Stimulated activated CD8-positive, alpha-beta memory T cell treated with anti-CD3 and anti-CD28 coated beads, Interleukin-12 subunit alpha, Interleukin-12 subunit beta, amount 100 ng/mL, for 4 hours (primary cell): ENCODE results near the gene PPP4C.

Source experiments
- DNase-seq: peaks from one replicate; pipeline ENCODE4 v3.0.0-alpha.2; 2020; ENCODE audit warnings: low read depth

PPP4C gene

GRCh38 chr16:30054959-30055553, 20.7 kb upstream of the PPP4C start:
- DNase-seq = no peak

GRCh38 chr16:30060346-30060745, 15.4 kb upstream of the PPP4C start:
- no peak for DNase-seq

- DNase-seq = no peak
Observed at GRCh38 chr16:30060836-30061554, 14.8 kb upstream of the PPP4C start.

GRCh38 chr16:30063278-30063892, 12.4 kb upstream of the PPP4C start:
- DNase-seq = no peak

- peak; percentile 52 for DNase-seq
Observed at GRCh38 chr16:30063893-30064728, 11.7 kb upstream of the PPP4C start.

GRCh38 chr16:30064729-30065101, 11.1 kb upstream of the PPP4C start:
- no peak for DNase-seq

- DNase-seq = peak; percentile 92
Observed at GRCh38 chr16:30065102-30065942, 10.5 kb upstream of the PPP4C start, which contains the start of gene ALDOA. ALDOA (plus strand) TSS chr16:30065760; CDS start chr16:30066898, 1,138 bp downstream.

- peak; percentile 32 for DNase-seq
Observed at GRCh38 chr16:30065943-30066760, 9.6 kb upstream of the PPP4C start.

- DNase-seq = no peak
Observed at GRCh38 chr16:30066761-30067583, 8.8 kb upstream of the PPP4C start.

- DNase-seq = no peak
Observed at GRCh38 chr16:30067584-30067916, 8.2 kb upstream of the PPP4C start.

GRCh38 chr16:30068333-30068732, 7.5 kb upstream of the PPP4C start:
- no peak for DNase-seq

- no peak for DNase-seq
Observed at GRCh38 chr16:30068750-30069610, 6.8 kb upstream of the PPP4C start.

- no peak for DNase-seq
Observed at GRCh38 chr16:30069611-30070462, 6.0 kb upstream of the PPP4C start.

GRCh38 chr16:30070490-30070889, 5.3 kb upstream of the PPP4C start:
- no peak for DNase-seq

GRCh38 chr16:30076276-30076791, 540 bp downstream of the PPP4C start:
- DNase-seq = no peak

GRCh38 chr16:30077656-30078055, 1.9 kb downstream of the PPP4C start:
- DNase-seq = no peak

GRCh38 chr16:30078744-30079143, 3.0 kb downstream of the PPP4C start:
- no peak for DNase-seq

GRCh38 chr16:30079480-30079879, 3.7 kb downstream of the PPP4C start:
- DNase-seq = no peak
